Karpas-422 (cell line): ENCODE data around the gene KIRREL3. TPM values are rescaled to one million over a fixed set of nuclear protein-coding genes. Genes with fewer than 3 reads are reported as not detected.

Source experiments
- DNase-seq: peaks from one replicate; pipeline ENCODE4 v3.0.0-alpha.2; 2015
- H2AFZ ChIP-seq: fragments of 200-600 bp; sonication (generic); 2 replicates; pipeline ENCODE4 v1.6.1; 2014; ENCODE audit warnings: antibody characterized with exemption, low read length, mixed read lengths
- H3K27ac ChIP-seq: fragments of 200-600 bp; sonication (generic); 2 replicates; pipeline ENCODE4 v1.5.1; 2014; ENCODE audit warnings: mild to moderate bottlenecking, low read length, moderate library complexity
- H3K27me3 ChIP-seq: fragments of 200-600 bp; sonication (generic); 2 replicates; pipeline ENCODE4 v1.6.1; 2014; ENCODE audit warnings: low read length, mixed read lengths
- H3K36me3 ChIP-seq: fragments of 200-600 bp; sonication (generic); 2 replicates; pipeline ENCODE4 v1.6.1; 2014; ENCODE audit warnings: low read length, mixed read lengths; ENCODE audit not compliant: insufficient read depth
- H3K4me1 ChIP-seq: fragments of 200-600 bp; sonication (generic); 2 replicates; pipeline ENCODE4 v1.6.1; 2014; ENCODE audit warnings: mild to moderate bottlenecking, low read length, mixed read lengths
- H3K4me2 ChIP-seq: fragments of 200-600 bp; sonication (generic); 2 replicates; pipeline ENCODE4 v1.6.1; 2014; ENCODE audit warnings: low read length, low read depth, mild to moderate bottlenecking; ENCODE audit not compliant: poor library complexity, severe bottlenecking
- H3K4me3 ChIP-seq: fragments of 200-600 bp; sonication (generic); 2 replicates; pipeline ENCODE4 v1.5.1; 2014; ENCODE audit warnings: mild to moderate bottlenecking, antibody characterized with exemption, low read length, mixed read lengths
- H3K79me2 ChIP-seq: fragments of 200-600 bp; sonication (generic); 2 replicates; pipeline ENCODE4 v1.6.1; 2014; ENCODE audit warnings: mild to moderate bottlenecking, low read length, mixed read lengths
- H3K9ac ChIP-seq: fragments of 200-600 bp; sonication (generic); 2 replicates; pipeline ENCODE4 v1.6.0; 2014; ENCODE audit warnings: low read length
- H3K9me2 ChIP-seq: fragments of 200-600 bp; sonication (generic), shearing (Covaris generic); replicated peaks from 2 replicates; pipeline ENCODE4 v1.6.0; 2014; ENCODE audit warnings: mild to moderate bottlenecking, low read length, moderate library complexity; ENCODE audit not compliant: insufficient read depth
- H3K9me3 ChIP-seq: fragments of 300-700, 200-600 bp; sonication (generic); 2 replicates; pipeline ENCODE4 v1.6.1; 2014; ENCODE audit warnings: low read length, mixed read lengths
- H4K20me1 ChIP-seq: fragments of 200-600 bp; sonication (generic); 2 replicates; pipeline ENCODE4 v1.6.1; 2014; ENCODE audit warnings: mild to moderate bottlenecking, antibody characterized with exemption, low read length, low read depth; ENCODE audit not compliant: insufficient read depth
- total RNA-seq: library from RNA; depleted of rRNA; stranded (reverse); fragments of >200 nt; shearing (Covaris generic); gene quantifications from 2 replicates; pipeline ENCODE4 v1.2.3, GENCODE V29; 2014; ENCODE audit warnings: low replicate concordance

KIRREL3 gene
- total RNA-seq, 1 experiment from 2014 or later: not detected

DNA sequence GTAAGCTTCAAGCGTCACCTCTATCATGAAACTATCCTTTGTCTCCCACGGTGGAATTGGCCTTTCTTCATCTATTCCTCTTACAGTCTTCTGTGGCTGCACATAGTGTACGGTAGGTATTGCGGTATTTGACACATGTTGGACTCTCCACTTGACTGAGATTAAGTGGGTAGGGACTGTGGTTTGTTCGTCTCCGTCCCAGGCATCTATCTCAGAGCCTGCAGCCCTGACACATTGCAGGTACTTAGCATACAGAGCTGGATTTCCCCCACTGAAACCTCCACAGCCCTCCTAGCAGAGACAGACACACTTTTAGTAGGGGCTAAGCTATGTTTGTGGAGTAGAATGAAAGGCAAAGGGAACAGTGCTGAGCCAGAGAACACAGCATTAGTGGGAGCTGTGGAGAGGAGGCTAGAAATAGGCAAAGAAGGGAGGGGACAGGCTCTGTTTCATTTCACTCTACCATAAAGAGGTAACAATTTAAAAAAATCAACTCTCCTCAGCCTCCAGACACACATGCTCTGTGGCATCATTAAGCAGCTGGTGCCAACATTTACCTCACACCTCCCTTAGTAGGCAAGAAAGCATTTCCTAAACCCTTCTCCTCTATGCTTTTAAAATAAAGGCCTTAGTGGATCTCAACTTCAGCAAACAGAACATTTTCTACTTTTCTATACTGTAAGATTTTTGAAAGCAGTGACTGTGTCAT lies 277.5 kb downstream of the KIRREL3 start:
- Histone ChIP-seq H3K27ac (no peak overlapping the region), H2AFZ (no peak overlapping the region), H3K9me3 (no peaks in the 10 kb centered on the region), H3K36me3 (no peaks in the 10 kb centered on the region), H3K27me3 (no peaks in the 10 kb centered on the region), H4K20me1 (no peaks in the 10 kb centered on the region), H3K9ac (no peak overlapping the region), H3K4me3 (no peak overlapping the region), H3K9me2 (no peaks in the 10 kb centered on the region), H3K4me1 (no peaks in the 10 kb centered on the region), H3K4me2 (no peak overlapping the region), H3K79me2 (no peaks in the 10 kb centered on the region)
- DNase-seq: no peak

DNA sequence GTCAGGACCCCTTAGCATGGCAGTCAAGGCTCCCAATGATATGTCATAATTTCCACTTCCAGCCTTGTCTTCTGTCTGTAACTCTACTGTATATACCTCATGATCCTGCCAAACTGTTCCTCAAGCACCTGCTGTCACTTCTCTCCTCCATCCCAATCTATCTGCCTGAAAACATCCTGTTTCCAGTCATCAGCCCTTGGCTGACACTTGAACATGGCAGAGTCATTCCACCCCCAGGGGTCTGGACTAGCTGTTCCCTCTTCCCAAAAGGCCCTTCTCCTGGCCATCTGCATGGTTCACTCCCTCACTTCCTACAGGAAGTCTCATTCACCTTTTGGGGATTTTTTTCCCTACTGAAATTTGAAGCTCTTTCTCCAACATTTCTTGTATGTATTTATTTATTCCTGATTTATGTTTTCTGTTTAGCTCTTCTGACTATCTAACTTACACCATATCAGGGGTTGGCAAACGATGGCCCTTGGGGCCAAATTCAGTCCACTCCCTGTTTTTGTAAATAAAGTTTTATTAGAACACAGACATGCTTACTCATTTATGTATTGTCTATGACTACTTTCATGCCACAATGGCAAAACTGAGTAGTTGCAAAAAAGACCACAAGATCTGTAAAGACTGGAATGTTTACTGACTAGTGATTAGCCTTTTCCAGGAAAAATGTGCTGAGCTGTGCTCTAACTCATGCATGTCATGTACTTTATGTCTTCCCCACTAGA lies 278.4 kb downstream of the KIRREL3 start:
- no peaks in the 10 kb centered on the region for H3K36me3 ChIP-seq
- H3K9me3 ChIP-seq: no peaks in the 10 kb centered on the region
- no peak overlapping the region for H3K4me2 ChIP-seq
- H2AFZ ChIP-seq: no peak overlapping the region
- no peak overlapping the region for H3K9ac ChIP-seq
- H3K4me3 ChIP-seq: no peak overlapping the region
- DNase-seq: no peak
- no peaks in the 10 kb centered on the region for H3K79me2 ChIP-seq
- no peaks in the 10 kb centered on the region for H3K9me2 ChIP-seq
- no peak overlapping the region for H3K27ac ChIP-seq
- no peaks in the 10 kb centered on the region for H3K27me3 ChIP-seq
- H4K20me1 ChIP-seq: no peaks in the 10 kb centered on the region
- no peaks in the 10 kb centered on the region for H3K4me1 ChIP-seq

DNA sequence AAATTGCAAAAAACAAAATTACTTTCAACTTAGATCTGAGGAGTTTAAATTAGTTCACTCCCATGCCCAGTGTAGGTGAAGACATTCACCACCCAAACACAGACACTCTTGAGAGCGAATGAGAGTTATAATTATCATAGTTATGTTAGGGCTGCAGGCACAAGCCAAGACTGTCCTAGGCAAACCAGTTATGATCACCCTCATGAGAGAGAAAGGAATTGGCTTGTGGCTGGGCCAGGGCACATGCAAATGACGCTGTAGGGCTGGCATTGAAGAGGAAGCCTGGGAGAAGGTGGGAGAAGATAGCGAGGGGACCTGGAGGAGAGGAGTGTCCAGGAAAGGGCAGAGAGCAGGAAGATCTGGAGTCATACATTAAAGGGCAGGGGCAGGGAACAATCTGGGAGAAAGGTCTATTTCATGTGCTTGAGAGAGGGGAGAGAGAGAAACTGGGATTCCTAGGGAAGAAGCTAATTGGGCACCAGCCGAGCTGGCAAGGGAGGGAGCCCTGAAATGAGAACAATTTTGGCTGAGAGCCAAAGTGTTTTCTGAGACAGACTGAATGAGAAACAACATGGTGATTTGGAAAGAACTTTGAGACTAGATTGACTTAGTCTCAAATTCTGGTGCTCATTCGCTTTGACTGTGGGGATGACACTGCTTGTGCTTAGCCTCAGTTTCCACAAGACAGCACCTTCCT lies 279.9 kb downstream of the KIRREL3 start:
- Histone ChIP-seq H3K4me2 (no peak overlapping the region), H3K4me3 (no peak overlapping the region), H3K9me3 (no peaks in the 10 kb centered on the region), H3K27me3 (no peaks in the 10 kb centered on the region), H3K9ac (no peak overlapping the region), H3K79me2 (no peaks in the 10 kb centered on the region), H3K36me3 (no peaks in the 10 kb centered on the region), H2AFZ (no peak overlapping the region), H3K9me2 (no peaks in the 10 kb centered on the region), H4K20me1 (no peaks in the 10 kb centered on the region), H3K4me1 (no peaks in the 10 kb centered on the region; the same call in 1 of the 2 replicates), H3K27ac (no peak overlapping the region)
- no peak for DNase-seq

DNA sequence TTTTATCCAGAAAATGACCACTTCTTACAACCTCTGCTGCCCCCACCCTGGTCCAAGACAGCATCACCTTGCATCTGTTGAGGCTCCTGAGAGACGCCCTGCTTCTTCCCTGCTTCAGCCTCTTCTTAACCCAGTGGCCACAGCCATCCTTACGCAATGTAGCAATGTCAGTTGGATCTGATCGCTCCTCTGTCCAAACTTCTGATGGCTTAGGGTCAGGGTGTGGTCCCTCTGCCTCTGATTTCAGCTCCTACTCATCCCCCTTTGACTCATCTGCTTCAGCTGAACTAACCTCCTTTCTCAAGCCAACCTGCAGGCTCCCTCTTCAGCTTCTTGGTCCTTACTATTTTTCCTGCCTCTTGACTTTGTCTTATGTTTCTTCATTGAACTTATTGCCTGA lies 280.8 kb downstream of the KIRREL3 start:
- no peak overlapping the region for H3K4me3 ChIP-seq
- no peak overlapping the region for H3K4me2 ChIP-seq
- no peaks in the 10 kb centered on the region for H3K36me3 ChIP-seq
- no peaks in the 10 kb centered on the region for H3K9me2 ChIP-seq
- H3K27me3 ChIP-seq: no peaks in the 10 kb centered on the region
- no peaks in the 10 kb centered on the region for H3K79me2 ChIP-seq
- no peak overlapping the region for H3K27ac ChIP-seq
- H3K4me1 ChIP-seq: no peaks in the 10 kb centered on the region; the same call in none of the 2 replicates
- no peaks in the 10 kb centered on the region for H4K20me1 ChIP-seq
- H2AFZ ChIP-seq: no peak overlapping the region
- no peak overlapping the region for H3K9ac ChIP-seq
- H3K9me3 ChIP-seq: no peaks in the 10 kb centered on the region
- DNase-seq: no peak

DNA sequence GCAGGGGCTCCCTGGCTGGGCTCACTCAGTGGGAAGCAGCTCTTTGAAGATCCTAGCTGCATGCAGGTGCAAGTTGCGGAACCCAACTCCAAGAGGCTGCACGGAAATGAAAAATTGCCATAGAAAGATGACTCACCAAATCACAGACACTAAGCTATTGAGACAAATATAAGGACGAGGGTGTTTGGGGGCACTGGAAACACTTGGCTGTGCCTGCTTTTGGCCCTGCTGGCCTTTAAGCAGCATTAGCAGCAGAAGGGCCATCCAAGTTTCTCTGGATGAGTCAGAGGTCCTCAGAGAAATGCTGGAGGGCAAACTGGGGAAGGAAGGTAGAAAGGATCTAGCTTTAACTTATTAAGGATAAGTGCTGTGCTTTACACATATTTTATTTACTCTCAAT lies 282.3 kb downstream of the KIRREL3 start:
- H3K4me2 ChIP-seq: no peak overlapping the region
- no peaks in the 10 kb centered on the region for H3K9me2 ChIP-seq
- H3K36me3 ChIP-seq: no peaks in the 10 kb centered on the region
- H3K9me3 ChIP-seq: no peaks in the 10 kb centered on the region
- H3K4me1 ChIP-seq: no peaks in the 10 kb centered on the region; the same call in none of the 2 replicates
- H2AFZ ChIP-seq: no peak overlapping the region
- no peak overlapping the region for H3K9ac ChIP-seq
- no peaks in the 10 kb centered on the region for H4K20me1 ChIP-seq
- no peak overlapping the region for H3K4me3 ChIP-seq
- H3K27ac ChIP-seq: no peak overlapping the region
- H3K27me3 ChIP-seq: no peaks in the 10 kb centered on the region
- DNase-seq: no peak
- no peaks in the 10 kb centered on the region for H3K79me2 ChIP-seq

DNA sequence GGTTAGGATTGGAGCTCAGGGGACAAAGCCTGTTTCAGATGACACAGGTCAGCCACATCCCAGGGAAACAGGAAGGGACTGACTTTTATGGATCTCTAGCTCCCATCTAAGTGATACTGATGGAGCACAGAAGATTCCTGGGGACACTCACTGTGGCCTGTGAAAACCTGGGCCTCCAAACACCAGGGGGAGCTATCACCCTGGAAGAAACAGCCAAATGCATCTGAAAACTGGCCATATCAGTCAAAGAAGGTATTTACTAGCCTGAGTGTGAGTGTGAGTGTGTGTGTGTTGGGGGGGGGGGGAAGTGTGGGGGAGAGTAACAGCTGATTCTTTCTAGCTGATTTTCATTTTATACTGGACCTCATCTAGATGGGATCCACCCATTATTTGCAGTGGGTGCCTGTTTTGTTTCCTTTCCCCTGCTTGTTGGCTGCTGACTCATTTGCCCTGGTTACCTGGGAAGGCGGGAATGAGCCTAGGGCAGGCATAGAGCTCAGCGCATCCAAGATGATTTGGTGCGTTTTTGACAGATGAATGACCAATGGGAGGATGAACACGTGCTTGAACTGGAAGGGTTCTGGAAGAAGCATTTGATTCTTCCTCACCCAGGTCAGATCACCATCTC lies 284.0 kb downstream of the KIRREL3 start:
- Histone ChIP-seq H3K27ac (no peak overlapping the region), H3K36me3 (no peaks in the 10 kb centered on the region), H3K27me3 (no peaks in the 10 kb centered on the region), H3K9me2 (no peaks in the 10 kb centered on the region), H3K9me3 (no peaks in the 10 kb centered on the region), H3K79me2 (no peaks in the 10 kb centered on the region), H3K4me2 (no peak overlapping the region), H3K9ac (no peak overlapping the region), H4K20me1 (no peaks in the 10 kb centered on the region), H2AFZ (no peak overlapping the region), H3K4me3 (no peak overlapping the region), H3K4me1 (no peaks in the 10 kb centered on the region; the same call in none of the 2 replicates)
- peak; percentile 79 for DNase-seq

DNA sequence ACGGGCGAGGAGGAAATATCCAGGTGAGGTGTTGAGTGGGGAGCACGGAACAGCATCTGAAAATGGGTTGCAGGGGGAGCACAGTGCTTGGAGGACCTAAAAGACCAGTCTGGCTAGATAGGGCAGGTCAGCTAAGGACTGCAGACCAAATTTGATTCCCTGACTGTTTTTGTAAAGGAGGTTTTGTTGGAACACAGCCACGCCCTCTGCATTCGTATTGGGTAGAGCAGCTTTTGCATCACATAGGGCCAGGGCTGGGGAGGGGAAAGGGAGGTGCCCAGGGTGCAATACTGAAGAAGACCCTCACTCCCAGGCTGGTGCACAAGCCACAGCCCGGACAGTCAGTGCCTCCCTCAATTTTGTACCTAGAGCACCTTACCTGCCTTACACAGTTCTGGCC lies 286.8 kb downstream of the KIRREL3 start:
- no peaks in the 10 kb centered on the region for H3K79me2 ChIP-seq
- H3K9me3 ChIP-seq: no peaks in the 10 kb centered on the region
- H3K27ac ChIP-seq: no peak overlapping the region
- no peaks in the 10 kb centered on the region; the same call in none of the 2 replicates for H3K4me1 ChIP-seq
- H4K20me1 ChIP-seq: no peaks in the 10 kb centered on the region
- H3K9ac ChIP-seq: no peak overlapping the region
- H3K4me2 ChIP-seq: no peak overlapping the region
- no peak for DNase-seq
- no peaks in the 10 kb centered on the region for H3K27me3 ChIP-seq
- H3K9me2 ChIP-seq: no peaks in the 10 kb centered on the region
- no peaks in the 10 kb centered on the region for H3K36me3 ChIP-seq
- no peak overlapping the region for H3K4me3 ChIP-seq
- H2AFZ ChIP-seq: no peak overlapping the region
